ENCODE results near the gene LEMD2. TPM values are rescaled to one million over a fixed set of nuclear protein-coding genes. Genes with fewer than 3 reads are reported as not detected.

The LEMD2 gene
- polyA plus RNA-seq, 3 donors = 11.4 to 59.5 (median 13.8) TPM

- no peaks in the 10 kb centered on the region for H3K9me3 Mint-ChIP-seq
- Histone ChIP-seq H3K9me3 (replicated peaks in 1 of 2; ENCODE audit: control insufficient read depth in 1 of 2, insufficient read depth in 1 of 2, low read length in 2 of 2) (no peaks in the 10 kb centered on the region), H3K9ac (ENCODE audit: insufficient read depth, low read length, poor library complexity, severe bottlenecking) (no peak overlapping the region), H3K4me3 (replicated peaks in 1 of 3; ENCODE audit: low read depth in 2 of 3, low read length in 3 of 3) (no peak overlapping the region), H3K79me2 (ENCODE audit: insufficient read depth, low read length) (no peaks in the 10 kb centered on the region), H3K36me3 (replicated peaks in 1 of 2; ENCODE audit: control insufficient read depth in 1 of 2, insufficient read depth in 2 of 2, low read length in 2 of 2) (no peaks in the 10 kb centered on the region), H2AFZ (ENCODE audit: insufficient read depth, low read depth, low read length, poor library complexity, severe bottlenecking) (no peak overlapping the region), H3K27ac (ENCODE audit: low read depth in 1 of 2, low read length in 2 of 2) (no peak overlapping the region), H3K27me3 (ENCODE audit: control insufficient read depth in 2 of 2, insufficient read depth in 2 of 2, low read length in 2 of 2) (peaks cover 0 to 2% of the 10 kb centered on the region in 2 donors), H3K4me2 (replicated peaks; ENCODE audit: extremely low read depth, low read length, poor library complexity, severe bottlenecking) (no peak overlapping the region), H4K20me1 (ENCODE audit: insufficient read depth, low read length) (no peaks in the 10 kb centered on the region), H3K4me1 (ENCODE audit: control insufficient read depth in 1 of 2, insufficient read depth in 2 of 2, low read length in 2 of 2) (no peaks in the 10 kb centered on the region)
- TF ChIP-seq, protein P1, sequence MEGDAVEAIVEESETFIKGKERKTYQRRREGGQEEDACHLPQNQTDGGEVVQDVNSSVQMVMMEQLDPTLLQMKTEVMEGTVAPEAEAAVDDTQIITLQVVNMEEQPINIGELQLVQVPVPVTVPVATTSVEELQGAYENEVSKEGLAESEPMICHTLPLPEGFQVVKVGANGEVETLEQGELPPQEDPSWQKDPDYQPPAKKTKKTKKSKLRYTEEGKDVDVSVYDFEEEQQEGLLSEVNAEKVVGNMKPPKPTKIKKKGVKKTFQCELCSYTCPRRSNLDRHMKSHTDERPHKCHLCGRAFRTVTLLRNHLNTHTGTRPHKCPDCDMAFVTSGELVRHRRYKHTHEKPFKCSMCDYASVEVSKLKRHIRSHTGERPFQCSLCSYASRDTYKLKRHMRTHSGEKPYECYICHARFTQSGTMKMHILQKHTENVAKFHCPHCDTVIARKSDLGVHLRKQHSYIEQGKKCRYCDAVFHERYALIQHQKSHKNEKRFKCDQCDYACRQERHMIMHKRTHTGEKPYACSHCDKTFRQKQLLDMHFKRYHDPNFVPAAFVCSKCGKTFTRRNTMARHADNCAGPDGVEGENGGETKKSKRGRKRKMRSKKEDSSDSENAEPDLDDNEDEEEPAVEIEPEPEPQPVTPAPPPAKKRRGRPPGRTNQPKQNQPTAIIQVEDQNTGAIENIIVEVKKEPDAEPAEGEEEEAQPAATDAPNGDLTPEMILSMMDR (IDR thresholded peaks at IDR 0.05) = no peak
- H3K4me3 Mint-ChIP-seq = no peak overlapping the region
- intact Hi-C loops (cut with micrococcal nuclease) = no loop called here
- H3K36me3 Mint-ChIP-seq = no peaks in the 10 kb centered on the region
- 96% methylated on average over 3 of the region's 5 CpGs for WGBS (ENCODE audit: insufficient coverage)
- peaks cover 17 to 29% (median 20%) of the 10 kb centered on the region in 3 donors for H3K27me3 Mint-ChIP-seq (ENCODE audit: low read depth in 3 of 3)
- no peaks in the 10 kb centered on the region for H3K4me1 Mint-ChIP-seq
- DNase-seq = no peak
- H3K27ac Mint-ChIP-seq = no peak overlapping the region
Measured at GRCh38 chr6:33801611-33802010, 12.7 kb upstream of the LEMD2 start.

GRCh38 chr6:33800248-33800969, 11.5 kb upstream of the LEMD2 start:
- H3K4me2 ChIP-seq (replicated peaks; ENCODE audit: extremely low read depth, low read length, poor library complexity, severe bottlenecking) = no peak overlapping the region
- 92% methylated on average over 13 of the region's 13 CpGs for WGBS (ENCODE audit: insufficient coverage)
- no peak overlapping the region for H3K27ac ChIP-seq (ENCODE audit: low read depth in 1 of 2, low read length in 2 of 2)
- Mint-ChIP-seq H3K36me3 (no peaks in the 10 kb centered on the region), H3K9me3 (no peaks in the 10 kb centered on the region), H3K27ac (no peak overlapping the region), H3K4me1 (no peaks in the 10 kb centered on the region), H3K27me3 (ENCODE audit: low read depth in 3 of 3) (peaks cover 17 to 27% (median 20%) of the 10 kb centered on the region in 3 donors), H3K4me3 (no peak overlapping the region)
- H3K27me3 ChIP-seq (ENCODE audit: control insufficient read depth in 2 of 2, insufficient read depth in 2 of 2, low read length in 2 of 2) = peaks cover 0 to 2% of the 10 kb centered on the region in 2 donors
- H2AFZ ChIP-seq (ENCODE audit: insufficient read depth, low read depth, low read length, poor library complexity, severe bottlenecking) = no peak overlapping the region
- H3K9ac ChIP-seq (ENCODE audit: insufficient read depth, low read length, poor library complexity, severe bottlenecking) = no peak overlapping the region
- DNase-seq = no peak
- H3K9me3 ChIP-seq (replicated peaks in 1 of 2; ENCODE audit: control insufficient read depth in 1 of 2, insufficient read depth in 1 of 2, low read length in 2 of 2) = no peaks in the 10 kb centered on the region
- intact Hi-C loops (cut with micrococcal nuclease) = no loop called here
- no peak overlapping the region for H3K4me3 ChIP-seq (replicated peaks in 1 of 3; ENCODE audit: low read depth in 2 of 3, low read length in 3 of 3)
- no peaks in the 10 kb centered on the region for H3K36me3 ChIP-seq (replicated peaks in 1 of 2; ENCODE audit: control insufficient read depth in 1 of 2, insufficient read depth in 2 of 2, low read length in 2 of 2)
- TF ChIP-seq, protein P1 (IDR thresholded peaks at IDR 0.05) = no peak
- no peaks in the 10 kb centered on the region for H3K79me2 ChIP-seq (ENCODE audit: insufficient read depth, low read length)
- H3K4me1 ChIP-seq (ENCODE audit: control insufficient read depth in 1 of 2, insufficient read depth in 2 of 2, low read length in 2 of 2) = no peaks in the 10 kb centered on the region
- no peaks in the 10 kb centered on the region for H4K20me1 ChIP-seq (ENCODE audit: insufficient read depth, low read length)

All from CD14-positive monocyte (primary cell).